Stimulated activated CD4-positive, alpha-beta T cell treated with anti-CD3 and anti-CD28 coated beads, Interleukin-12 subunit alpha, Interleukin-12 subunit beta, amount 100 ng/mL, for 48 hours (primary cell): Measurements from ENCODE around the gene WRAP73.
A peak's percentile ranks its signal among the peaks of the same experiment; 100 is the strongest.

Source experiments
- DNase-seq, 3 donors: peaks; one replicate each; pipeline ENCODE4 v3.0.0-alpha.2; 2020; ENCODE audit warnings: low read depth in 2 of 3, low spot score in 1 of 3

The WRAP73 gene

DNA sequence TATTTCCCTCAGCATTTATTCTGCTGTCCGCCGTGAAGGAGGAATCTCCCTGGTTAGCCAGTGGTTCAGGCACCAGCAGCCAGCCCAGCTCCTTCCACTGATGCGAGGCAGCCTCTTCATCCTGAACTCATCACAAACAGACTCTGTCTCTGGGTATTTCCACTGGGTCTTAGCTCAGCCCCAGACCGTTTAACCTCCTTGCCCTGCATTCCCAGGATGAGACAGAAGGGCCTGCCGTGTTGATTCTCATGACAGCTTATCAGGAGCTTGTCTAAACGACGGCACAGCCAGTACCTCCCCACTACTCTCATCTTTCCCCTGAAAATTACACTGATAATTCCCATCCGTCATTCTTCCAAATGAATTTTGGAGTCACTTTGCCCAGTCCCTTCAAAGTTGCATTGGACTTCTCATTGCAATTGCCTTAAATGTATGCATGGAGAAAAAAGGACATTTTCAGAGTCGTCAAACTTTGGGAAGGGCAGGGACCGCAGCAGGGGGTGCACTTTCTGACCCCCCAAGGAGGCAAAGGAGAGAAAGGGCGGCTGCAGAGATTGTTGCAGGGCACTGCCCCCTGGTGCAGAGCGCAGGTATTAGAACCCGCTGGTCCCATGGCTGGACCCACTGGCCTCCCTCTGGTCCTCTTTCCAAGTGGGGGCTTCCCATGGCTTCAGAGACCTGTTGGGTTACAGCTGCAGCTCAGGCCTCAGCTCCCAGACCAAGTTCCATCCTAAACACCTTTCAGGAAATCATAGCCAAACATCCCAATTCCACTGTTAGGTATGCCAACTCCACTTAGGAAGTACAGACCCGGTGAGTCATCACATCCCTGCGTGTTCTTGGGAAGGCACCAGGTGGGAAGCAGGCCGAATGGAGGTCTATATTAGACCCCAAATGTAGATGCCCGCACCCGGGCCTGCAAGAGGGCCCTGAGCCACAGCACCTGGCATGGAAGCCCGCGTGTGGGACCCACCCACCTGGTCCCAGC lies 34.9 kb downstream of the WRAP73 start:
- no peak for DNase-seq

DNA sequence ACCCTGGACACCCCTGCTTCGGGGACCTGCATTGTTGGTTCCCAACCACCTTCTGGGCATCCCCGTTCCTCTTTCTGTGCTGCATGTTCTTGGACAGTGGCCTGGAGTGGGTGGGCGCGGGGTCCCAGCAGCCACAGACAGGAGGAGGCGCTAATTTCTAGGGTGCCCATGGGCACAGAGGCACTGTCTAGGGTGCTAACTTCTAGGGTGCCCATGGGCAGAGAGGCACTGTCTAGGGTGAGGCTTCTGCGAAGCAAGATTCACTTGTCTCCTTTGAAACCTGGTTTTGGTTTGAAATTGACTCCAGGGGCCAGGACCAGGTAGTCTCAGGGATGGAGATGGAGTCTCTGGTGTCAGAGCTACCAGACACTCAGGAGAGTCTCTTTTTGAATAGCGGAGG lies 37.8 kb downstream of the WRAP73 start:
- no peak for DNase-seq

DNA sequence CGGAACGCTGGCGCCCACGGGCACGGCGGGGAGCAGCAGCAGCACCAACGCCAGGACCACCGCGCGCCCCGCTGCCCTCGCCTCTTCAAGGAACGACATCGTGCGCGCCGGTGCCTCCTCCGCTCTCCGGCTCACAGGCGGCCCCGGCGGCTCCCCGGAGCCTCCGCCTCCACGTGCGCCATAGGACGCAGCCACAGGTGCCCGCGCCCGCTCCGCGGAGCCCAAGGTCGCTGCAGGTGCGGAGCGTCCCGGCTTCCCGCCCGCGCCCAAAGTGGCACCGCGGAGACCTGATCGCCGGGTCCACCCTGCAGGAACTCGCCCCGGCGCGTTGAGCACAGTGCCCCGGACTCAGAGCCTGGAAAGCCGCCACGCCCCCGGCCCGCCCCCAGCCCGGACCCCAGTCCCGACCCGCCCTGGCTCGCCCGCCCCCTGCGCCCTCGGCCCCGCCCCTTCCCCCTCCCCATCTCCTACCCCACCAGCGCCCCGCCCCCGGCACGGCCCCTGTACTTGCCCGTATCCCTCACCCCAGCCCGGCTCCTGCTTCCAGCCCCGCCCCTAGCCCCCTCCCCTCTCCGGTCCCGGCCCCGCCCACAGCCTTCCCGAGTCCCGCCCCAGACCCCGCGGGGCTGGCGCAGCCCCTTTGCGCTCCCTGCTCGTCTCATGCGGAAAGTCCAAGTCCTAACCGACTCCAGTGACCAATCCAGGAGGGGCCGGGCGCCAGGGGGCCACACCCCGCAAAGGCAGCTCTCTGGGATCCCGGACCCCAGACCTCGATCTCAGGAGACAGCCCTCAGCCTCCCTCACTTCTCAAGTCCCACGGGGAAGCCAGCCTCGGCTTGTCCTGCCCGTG lies 38.5 kb downstream of the WRAP73 start, which contains the start of gene MEGF6:
MEGF6 (minus strand) TSS at position 339 of the 850 bp plus-strand sequence; CDS start at position 99, 240 bp downstream.
- DNase-seq: peak in 1 of 3 donors; percentile 48

DNA sequence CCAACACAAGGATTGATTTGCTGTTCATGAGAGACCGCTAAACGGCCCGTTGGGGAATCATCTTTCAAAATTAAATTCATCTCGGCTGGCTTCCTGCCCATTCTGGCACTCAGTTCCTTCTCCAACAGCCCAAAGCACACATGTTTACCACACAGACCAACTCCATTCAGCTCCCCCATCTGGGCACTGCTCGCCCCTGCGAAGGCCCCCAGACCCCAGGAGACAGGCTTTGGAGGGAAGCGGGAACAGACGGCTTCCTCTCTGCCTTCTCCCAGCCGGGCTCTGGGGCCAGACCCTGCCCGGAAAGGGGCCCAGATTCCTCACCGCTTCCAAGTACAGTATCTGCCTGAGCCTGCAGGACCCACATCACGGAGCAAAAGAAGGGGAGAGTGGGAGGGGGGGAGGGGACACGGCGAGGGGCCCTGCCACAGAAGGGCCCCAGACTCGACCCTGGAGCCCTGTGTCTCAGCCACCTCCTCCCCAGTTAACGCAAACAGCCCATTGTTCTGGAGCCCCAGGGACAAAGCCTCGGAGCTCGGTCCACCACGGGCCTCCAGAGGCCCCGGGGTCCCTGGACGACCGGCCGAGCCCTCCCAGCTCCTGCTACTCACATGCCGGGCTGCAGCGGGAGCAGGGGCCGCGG lies 39.3 kb downstream of the WRAP73 start:
- no peak for DNase-seq

DNA sequence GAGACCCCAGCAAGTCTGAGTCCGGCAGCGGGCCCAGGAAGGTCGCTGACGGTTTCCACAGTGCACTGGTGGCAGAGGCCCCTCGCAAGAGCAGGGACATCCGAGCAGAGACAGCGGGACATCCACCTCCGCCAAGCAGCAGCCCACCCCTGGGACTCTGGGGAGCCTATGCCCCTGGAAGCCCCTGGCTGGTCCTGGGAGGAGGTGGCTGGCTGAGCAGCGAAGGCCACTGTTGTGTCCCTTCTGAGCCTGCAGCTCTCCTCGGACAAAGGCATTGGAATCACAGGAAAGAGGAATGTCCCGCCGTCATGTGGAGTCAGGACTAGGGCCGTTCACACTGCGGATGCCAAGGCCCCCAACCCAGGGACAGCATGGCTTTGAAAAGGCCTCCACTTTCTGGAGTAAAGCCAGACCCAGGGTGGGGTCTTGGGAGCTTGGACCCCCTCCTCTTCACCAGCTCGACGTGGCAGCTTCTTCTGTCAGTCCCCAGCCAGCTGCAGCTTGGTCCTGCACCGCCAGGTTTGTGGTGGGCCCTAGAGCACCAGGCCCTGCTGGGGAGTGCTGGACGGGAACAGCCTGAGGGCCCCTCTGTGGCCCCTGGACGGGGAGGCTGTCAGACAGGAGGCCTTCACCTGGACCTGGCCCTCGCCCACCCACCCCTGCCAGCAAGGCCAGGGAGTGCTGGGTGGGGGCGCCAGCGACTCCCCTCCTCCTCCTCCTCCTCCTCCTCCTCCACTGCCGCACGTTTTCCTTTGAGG lies 40.0 kb downstream of the WRAP73 start:
- no peak for DNase-seq

DNA sequence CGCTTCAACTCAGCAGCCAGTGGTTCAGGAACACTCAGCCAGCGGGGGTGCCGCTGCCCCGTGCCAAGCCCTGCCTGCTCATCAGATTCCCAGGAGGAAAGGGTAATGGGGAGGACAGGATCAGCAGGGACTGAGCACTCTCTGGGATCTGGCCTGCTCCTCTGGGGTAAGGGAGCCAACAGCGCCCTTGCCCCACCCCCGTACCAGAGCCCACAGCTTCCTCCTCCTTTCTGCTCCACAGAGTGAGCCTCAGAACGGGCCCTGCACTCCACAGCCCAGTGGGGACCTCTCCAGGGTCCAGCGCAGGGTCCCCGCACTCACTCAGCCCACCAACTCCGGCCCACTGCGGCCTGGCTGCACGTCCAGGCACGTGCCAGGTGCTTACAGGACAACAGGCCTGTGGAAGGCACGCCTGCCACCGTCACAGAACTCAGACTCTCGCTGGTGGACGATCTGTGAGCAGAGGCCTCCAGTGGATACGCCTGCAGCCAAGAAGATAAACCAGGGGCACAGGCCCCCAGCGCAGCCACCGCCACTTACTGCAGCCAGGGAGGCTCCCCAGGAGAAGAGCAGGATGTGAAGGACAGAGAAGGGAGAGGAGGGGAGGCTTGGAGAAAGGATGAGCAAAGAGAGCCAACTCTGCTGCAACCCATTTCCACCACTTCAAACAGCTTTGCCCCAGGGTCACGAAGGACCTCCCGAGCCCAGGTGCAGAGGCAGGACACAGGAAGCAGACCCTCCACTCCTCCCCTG lies 40.7 kb downstream of the WRAP73 start:
- DNase-seq: no peak

DNA sequence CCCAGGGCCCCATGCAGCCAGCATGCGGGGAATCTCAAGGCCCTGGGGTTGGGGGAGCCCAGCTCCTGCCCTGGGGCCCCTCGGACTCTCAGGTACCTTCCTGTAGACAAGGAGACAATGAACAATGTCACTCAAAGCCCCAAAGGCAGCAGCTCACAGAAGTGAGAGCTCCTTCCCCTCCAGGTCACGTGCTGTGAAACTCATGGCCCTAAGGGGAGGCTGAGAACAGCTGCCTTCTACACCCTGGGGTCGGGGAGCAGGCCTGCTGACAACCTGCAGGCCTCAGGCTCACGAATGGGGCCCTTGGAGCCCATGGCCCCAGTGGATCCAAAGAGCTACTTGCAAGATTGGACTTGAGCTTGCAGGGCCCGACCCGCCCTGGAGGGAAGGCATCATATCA lies 41.7 kb downstream of the WRAP73 start:
- no peak for DNase-seq

DNA sequence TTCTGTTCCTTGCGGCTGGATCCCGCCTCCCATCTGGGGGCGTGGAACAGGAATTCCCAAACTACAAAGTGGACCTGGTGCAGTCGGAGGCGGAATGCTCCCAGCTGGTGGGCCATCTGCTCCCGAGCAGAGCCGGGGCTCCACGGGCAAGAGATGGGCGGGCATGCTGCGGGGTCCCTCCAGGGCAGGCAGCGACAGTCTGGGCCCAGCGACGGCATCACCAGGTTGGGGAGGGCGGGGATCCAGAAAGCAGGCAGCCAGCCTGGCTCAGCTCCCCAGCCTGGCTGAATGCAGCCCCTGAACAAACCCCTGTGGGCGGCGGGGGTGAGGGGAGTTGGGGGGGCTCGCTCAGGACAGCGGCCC lies 42.2 kb downstream of the WRAP73 start:
- DNase-seq: no peak

DNA sequence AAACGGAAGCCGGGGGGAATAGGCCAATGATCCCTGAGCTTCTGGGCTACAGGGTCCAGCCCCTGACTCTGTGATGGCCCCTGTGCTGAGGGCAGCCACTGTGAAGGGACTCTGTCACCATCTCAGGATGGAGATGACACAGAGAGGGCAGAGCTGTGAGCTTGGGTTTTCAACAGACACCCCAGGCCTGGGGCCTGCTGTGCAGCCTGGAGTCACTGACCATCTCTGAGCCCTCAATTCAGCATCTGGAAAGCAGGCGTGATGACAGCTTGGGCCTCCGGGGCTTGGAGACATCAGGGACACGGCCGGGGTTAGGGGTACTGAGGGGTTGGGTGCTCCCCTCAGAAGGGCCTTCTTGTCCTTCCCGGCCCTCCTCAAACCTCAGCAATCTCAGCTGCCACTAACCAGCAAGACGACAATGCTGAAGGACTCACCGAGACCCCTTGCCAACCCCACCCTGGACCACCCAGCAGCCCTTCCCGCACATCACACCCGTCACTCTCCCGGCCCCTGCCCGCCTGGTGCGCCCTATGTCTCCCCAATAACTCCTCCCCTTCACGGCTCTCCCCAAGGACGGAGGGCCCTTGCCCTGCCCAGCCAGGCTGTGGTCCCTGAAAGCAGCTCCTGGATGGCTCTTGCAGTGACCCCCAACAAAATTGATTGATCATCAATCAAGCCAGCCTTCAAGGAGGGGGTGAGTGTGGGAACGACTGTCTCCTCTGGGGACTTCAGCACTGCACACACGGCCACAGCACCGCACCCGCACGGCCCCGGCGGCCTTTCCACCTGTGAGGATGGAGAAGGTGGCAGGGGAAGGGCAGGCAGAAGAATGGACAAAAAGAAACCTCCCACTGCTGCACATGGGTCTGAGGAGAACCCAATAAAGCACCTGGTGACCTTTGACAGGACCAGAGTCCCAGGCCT lies 42.9 kb downstream of the WRAP73 start:
- no peak for DNase-seq

DNA sequence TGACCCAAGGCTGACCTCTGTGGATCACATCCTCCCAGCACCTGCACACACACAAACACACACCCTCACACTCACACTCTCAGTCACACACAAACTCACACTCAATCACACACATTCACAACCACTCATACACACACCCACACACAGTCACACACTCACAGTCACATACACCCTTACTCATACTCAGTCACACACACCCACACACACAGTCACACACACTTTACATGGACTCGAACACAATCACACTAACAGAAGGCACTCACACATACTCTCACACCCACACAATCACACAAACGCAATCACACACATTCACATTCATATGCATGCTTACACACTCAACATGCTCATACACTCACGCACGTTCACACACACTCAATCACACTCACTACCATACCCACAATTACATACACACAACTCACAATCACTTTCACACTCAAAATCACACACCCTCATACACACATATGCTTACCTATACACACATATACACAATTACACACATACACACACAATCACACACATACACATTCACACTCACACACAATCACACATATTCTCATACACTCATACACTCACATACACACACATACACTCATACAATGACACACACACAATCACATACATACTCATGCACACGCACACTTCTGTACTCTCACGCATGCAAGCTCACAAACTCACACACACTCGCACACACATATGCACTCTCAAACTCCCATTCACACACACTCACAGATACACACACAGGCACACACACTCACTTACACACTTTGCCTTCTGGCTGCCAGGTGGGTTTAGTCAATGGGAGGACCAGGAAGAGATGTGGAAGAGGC lies 44.7 kb downstream of the WRAP73 start:
- DNase-seq: no peak

DNA sequence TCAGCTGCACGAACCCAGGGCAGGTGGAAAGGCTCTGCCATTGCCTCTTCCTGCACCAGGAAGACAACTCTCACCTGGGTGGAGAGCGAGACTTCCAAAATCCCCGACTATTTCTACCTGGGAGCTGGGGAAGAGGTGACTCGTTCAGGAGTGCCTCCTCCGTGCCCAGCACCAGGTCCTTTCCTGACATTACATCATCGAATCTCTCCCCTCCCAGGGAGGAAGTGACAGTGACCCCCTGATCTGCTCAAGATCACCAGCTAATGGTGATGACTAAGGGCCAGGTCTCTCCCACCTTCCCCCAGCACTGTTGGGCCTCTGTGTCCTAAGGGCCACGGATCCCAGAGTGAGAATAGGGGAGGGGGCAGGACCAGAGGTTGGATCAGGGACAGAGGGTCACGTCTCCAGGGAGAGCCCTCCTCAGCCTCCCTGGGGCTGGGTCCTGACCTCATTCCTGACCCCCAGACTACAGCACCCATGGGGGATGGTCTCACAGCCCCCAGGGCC lies 45.4 kb downstream of the WRAP73 start:
- DNase-seq: no peak

DNA sequence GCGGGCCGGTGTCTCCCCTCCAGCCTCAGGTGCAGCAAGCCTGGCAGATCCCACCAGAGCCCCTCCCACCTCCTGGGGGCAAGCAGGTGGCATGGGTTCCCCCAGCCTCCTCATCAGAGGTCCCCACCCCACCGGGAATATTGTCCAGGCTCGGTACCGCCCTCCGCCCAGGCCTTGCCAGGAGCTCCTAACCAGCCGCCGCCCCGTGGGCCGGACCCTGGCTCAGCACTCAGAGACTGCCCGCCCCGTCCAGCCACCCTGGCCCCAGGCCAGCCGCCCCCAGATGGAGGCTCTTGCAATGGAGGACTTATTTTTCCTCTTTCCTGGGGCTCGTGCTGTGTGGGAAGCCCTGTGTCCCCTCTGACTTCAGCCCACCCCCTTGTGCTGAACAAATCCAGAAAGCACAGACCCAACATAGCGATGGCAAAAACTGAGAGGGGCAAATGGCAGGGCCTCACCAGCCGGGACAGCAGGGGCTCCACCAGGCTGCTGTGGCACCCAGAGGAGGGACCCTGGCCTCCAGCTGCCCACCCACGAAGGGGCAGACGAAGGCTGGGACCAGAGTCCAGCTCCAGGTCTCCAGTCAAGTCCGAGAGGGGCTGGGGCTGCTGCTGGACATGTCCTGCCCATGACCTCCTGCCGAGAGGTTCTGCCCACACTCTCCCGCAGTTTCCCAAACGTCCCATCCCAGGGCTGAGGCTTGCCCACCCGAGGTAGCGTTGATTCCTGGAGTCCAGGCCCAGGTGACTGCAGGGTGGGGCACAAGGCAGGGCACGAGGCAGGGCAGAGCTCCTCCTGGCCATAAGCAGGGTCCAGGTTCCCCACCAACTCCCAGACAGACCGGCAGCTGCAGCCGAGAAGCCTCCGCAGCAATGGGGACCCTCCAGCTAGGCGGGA lies 46.1 kb downstream of the WRAP73 start:
- DNase-seq: no peak

DNA sequence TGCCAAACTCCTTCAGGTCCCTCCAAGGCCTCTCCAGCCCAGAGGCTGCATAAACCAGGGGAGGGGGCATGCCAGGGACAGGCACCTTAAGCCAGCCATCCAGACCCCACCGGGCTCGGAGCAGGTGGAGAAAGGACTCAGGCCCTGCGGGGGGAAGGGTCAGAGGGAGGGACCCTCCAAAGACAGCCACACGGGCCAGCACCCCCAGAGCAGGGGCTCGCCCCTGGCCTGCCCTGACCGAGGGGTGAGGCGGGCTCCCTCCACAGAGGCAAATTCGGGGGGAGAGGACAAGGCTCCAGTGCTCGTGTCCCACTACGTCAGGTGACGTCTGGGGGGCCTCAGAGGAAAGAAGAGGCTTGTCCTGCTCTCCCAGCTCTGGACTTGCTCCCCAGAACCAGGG lies 46.7 kb downstream of the WRAP73 start:
- no peak for DNase-seq

DNA sequence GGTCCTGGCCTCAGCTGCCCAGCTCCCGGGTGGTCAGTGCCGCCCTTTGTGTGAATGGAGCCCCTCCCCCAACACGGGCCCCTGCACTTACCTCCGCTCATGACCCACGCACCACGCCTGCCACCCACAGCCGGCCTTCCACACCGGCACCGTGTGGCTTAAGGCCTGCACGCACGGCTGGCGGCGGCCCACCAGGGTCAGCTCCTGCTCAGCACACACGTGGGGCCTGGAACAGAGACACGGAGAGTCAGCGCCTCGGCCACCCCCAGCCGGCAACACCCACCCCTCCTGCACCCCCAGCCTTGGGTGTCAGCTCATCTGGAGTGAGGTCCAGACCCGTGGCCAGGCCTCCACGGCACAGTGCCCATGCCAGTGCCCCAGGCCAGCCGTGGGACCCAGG lies 47.5 kb downstream of the WRAP73 start:
- no peak for DNase-seq

DNA sequence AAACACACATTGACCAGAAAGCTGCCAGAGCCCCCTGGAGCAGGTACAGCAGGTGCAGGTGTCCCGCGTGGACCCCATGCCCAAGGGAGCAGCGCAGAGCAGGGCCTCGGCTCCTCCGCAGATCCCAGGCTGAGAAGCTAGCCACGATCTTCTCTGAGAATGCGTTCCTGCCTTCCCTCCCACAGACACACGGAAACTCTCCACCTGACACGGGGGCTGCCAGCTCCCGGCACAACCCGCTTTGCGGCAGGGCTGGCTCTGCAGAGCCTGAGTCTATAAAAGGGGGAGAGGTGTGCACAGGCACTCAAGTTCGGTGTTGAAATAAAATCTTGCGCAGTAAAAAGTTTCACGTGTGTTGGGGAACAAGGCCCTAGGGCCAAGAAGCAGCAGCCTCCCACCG lies 48.2 kb downstream of the WRAP73 start:
- DNase-seq: no peak

DNA sequence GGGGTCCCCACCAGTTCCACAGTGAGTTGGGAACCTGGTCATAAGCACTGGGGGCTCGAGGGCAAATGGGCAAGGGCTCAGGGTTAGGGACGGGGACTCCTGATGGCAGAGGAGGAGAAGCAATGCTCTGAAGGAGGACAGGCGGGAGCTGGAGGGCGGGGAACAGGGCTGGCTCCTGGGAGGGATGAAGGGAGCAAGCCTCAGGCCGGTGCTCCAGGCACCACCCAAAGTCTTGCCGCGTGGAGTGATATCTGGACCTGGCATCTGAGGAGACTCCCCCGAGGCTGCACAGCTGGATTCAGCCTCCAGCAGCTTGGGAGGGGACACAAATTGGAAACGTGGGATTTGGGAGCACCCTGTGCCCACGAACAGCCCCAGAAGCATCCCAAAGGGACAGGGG lies 49.5 kb downstream of the WRAP73 start:
- no peak for DNase-seq

DNA sequence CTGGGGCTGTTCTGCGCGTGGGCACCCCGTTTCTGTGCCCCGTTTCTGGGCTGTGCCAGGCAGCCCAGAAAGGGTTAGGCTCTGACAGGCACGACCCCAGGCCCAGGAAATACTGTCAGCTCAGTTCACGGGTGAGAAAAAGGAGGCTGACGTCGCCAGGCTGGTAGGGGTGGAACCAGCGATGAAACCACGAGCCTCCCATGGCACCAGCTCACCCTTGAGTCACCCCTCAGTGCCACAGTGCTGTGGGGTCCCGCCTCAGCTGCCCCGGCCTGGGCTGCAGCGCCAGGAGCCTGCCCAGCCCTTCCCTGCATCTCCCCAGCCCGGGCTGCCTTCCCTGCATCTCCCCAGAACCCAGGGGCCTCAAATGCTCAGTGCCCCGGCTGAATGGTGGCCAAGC lies 50.1 kb downstream of the WRAP73 start:
- DNase-seq: no peak
